K562 (cell line): ENCODE measurements around the gene CNTD1. TPM values are rescaled to one million over a fixed set of nuclear protein-coding genes. Genes with fewer than 3 reads are reported as not detected.

Experiments used
- ELF1 ChIP-seq: fragments of 200-800 bp; sonication (Bioruptor generic); IDR thresholded peaks from 2 replicates; pipeline ENCODE4 v1.6.1; 2016; ENCODE audit warnings: missing genetic modification characterization, missing compliant biosample characterization
- ESRRA ChIP-seq: fragments of 450-650 bp; IDR thresholded peaks from 2 replicates; pipeline ENCODE4 v1.6.1; 2014; ENCODE audit warnings: low read depth, mild to moderate bottlenecking, moderate library complexity, borderline replicate concordance
- KAT8 ChIP-seq: fragments of 450-650 bp; IDR thresholded peaks from 2 replicates; pipeline ENCODE4 v1.6.1; 2016; ENCODE audit warnings: low read depth, mild to moderate bottlenecking
- TBL1XR1 ChIP-seq, 2 experiments: IDR thresholded peaks; 2 replicates each; pipeline ENCODE4 v1.6.1; 2012; ENCODE audit warnings: improper control_type of control experiment in 2 of 2, low read length in 2 of 2, mild to moderate bottlenecking in 1 of 2
- YY1 ChIP-seq, 3 experiments: IDR thresholded peaks; 2 replicates each; pipeline ENCODE4 v1.6.1; 2011; ENCODE audit warnings: low read length in 2 of 3, mild to moderate bottlenecking in 2 of 3, moderate library complexity in 2 of 3, borderline replicate concordance in 1 of 3, control low read depth in 1 of 3, low read depth in 1 of 3; ENCODE audit not compliant: insufficient read depth in 3 of 3, insufficient replicate concordance in 2 of 3, control insufficient read depth in 1 of 3, insufficient read length in 1 of 3; ENCODE audit errors: extremely low read depth in 1 of 3
- polyA plus RNA-seq, 8 experiments: library from polyadenylated mRNA; depleted of rRNA in 4 of 8; stranded (reverse) in 5 of 8; unstranded in 3 of 8; fragments of >200 nt; fragmentation: Nextera tagmentation in 2 of 8; fragmentation: Illumina TruSeq in 1 of 8; extraction: Ambion mirVana in 2 of 8; extraction: Trizol in 1 of 8; gene quantifications; 2 replicates each; pipeline versions ENCODE4 v1.2.1 to v1.2.3, GENCODE V29; 2011 to 2014; ENCODE audit warnings: inconsistent platforms in 1 of 8, missing spikeins in 1 of 8
- total RNA-seq, 7 experiments: library from RNA; depleted of rRNA in 6 of 7; stranded (reverse); fragments of >200 nt in 6 of 7; fragmentation: Illumina TruSeq in 2 of 7; extraction: Trizol in 2 of 7; gene quantifications; 2 replicates each; pipeline versions ENCODE4 v1.2.1 to v1.2.3, GENCODE V29; 2011 to 2021; ENCODE audit warnings: low replicate concordance in 1 of 7
- TF ChIP-seq, protein P1 (sequence below), 2 experiments: fragments of 450-650 bp in 1 of 2; sonication (generic) in 1 of 2; formaldehyde crosslinking in 1 of 2; IDR thresholded peaks; 2 replicates each; pipeline versions ENCODE4 v1.7.1 to v1.9.0; 2016 to 2022; ENCODE audit warnings: inconsistent platforms in 1 of 2, mild to moderate bottlenecking in 1 of 2, missing genetic modification reagents in 1 of 2
- TF ChIP-seq, protein P2 (sequence below): fragments of 450-650 bp; IDR thresholded peaks from 2 replicates; pipeline ENCODE4 v1.6.1; 2016; ENCODE audit warnings: borderline replicate concordance
- TF ChIP-seq, protein P3 (sequence below): fragments of 250-450 bp; sonication (Bioruptor Pico); IDR thresholded peaks from 2 replicates; pipeline ENCODE4 v1.5.0; 2021; ENCODE audit warnings: mild to moderate bottlenecking, borderline replicate concordance
- TF ChIP-seq, protein P4 (sequence below): fragments of 250-450 bp; sonication (Bioruptor Pico); IDR thresholded peaks from 2 replicates; pipeline ENCODE4 v1.8.0; 2022; ENCODE audit warnings: moderate library complexity, mild to moderate bottlenecking, inconsistent platforms

Gene CNTD1
- total and polyA plus RNA-seq, 9 of the 15 experiments (the other 6 are each of a cell fraction or from before 2014, with no cell fraction given) = 0.12 to 0.86 (median 0.41) TPM; not detected in 1

DNA sequence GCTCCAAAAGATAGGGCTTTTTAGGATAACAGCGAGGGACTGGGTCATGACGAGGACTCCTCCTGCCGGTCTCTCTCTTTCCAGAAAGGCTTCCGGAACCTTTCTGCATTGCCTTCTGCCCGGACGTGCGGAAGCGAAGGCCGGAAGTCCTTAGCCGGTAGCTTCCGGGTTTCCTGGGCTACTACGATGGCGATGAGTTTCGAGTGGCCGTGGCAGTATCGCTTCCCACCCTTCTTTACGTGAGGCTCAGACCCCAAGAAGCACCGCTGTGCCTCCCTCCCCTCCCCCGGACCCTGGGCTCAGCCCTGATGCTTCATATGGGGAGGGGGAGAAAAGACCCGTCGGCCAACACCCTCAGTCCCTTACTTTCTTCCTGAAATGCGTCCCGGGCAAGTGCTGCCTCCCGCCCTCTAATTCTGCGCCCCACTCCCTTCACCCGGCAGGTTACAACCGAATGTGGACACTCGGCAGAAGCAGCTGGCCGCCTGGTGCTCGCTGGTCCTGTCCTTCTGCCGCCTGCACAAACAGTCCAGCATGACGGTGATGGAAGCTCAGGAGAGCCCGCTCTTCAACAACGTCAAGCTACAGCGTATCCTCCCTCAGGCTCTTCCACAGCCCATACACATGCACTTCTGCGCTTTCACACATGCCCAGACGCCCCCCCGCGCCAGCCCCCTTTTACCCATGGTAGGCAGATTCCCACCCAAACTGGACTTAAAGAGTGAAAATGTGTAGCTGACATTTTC lies 25.2 kb upstream of the CNTD1 start, which contains the start of gene VPS25 (continued):
- TF ChIP-seq, protein P1, sequence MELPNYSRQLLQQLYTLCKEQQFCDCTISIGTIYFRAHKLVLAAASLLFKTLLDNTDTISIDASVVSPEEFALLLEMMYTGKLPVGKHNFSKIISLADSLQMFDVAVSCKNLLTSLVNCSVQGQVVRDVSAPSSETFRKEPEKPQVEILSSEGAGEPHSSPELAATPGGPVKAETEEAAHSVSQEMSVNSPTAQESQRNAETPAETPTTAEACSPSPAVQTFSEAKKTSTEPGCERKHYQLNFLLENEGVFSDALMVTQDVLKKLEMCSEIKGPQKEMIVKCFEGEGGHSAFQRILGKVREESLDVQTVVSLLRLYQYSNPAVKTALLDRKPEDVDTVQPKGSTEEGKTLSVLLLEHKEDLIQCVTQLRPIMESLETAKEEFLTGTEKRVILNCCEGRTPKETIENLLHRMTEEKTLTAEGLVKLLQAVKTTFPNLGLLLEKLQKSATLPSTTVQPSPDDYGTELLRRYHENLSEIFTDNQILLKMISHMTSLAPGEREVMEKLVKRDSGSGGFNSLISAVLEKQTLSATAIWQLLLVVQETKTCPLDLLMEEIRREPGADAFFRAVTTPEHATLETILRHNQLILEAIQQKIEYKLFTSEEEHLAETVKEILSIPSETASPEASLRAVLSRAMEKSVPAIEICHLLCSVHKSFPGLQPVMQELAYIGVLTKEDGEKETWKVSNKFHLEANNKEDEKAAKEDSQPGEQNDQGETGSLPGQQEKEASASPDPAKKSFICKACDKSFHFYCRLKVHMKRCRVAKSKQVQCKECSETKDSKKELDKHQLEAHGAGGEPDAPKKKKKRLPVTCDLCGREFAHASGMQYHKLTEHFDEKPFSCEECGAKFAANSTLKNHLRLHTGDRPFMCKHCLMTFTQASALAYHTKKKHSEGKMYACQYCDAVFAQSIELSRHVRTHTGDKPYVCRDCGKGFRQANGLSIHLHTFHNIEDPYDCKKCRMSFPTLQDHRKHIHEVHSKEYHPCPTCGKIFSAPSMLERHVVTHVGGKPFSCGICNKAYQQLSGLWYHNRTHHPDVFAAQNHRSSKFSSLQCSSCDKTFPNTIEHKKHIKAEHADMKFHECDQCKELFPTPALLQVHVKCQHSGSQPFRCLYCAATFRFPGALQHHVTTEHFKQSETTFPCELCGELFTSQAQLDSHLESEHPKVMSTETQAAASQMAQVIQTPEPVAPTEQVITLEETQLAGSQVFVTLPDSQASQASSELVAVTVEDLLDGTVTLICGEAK (IDR thresholded peaks at IDR 0.05) = peak; percentile 99
- TF ChIP-seq, protein P1 (CRISPR knock-in tag; IDR thresholded peaks at IDR 0.05) = no peak
- peak in 2 of 3 experiments; percentile 77 to 87 for TF ChIP-seq YY1 (IDR thresholded peaks at IDR 0.05; ENCODE audit: borderline replicate concordance in 1 of 3, control insufficient read depth in 1 of 3, extremely low read depth in 1 of 3, insufficient read depth in 3 of 3, insufficient read length in 1 of 3, insufficient replicate concordance in 2 of 3, low read depth in 1 of 3, low read length in 2 of 3)
- TF ChIP-seq, protein P2, sequence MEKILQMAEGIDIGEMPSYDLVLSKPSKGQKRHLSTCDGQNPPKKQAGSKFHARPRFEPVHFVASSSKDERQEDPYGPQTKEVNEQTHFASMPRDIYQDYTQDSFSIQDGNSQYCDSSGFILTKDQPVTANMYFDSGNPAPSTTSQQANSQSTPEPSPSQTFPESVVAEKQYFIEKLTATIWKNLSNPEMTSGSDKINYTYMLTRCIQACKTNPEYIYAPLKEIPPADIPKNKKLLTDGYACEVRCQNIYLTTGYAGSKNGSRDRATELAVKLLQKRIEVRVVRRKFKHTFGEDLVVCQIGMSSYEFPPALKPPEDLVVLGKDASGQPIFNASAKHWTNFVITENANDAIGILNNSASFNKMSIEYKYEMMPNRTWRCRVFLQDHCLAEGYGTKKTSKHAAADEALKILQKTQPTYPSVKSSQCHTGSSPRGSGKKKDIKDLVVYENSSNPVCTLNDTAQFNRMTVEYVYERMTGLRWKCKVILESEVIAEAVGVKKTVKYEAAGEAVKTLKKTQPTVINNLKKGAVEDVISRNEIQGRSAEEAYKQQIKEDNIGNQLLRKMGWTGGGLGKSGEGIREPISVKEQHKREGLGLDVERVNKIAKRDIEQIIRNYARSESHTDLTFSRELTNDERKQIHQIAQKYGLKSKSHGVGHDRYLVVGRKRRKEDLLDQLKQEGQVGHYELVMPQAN = peak; percentile 69; the same call in 1 of the 2 replicates
- TF ChIP-seq, protein P3, sequence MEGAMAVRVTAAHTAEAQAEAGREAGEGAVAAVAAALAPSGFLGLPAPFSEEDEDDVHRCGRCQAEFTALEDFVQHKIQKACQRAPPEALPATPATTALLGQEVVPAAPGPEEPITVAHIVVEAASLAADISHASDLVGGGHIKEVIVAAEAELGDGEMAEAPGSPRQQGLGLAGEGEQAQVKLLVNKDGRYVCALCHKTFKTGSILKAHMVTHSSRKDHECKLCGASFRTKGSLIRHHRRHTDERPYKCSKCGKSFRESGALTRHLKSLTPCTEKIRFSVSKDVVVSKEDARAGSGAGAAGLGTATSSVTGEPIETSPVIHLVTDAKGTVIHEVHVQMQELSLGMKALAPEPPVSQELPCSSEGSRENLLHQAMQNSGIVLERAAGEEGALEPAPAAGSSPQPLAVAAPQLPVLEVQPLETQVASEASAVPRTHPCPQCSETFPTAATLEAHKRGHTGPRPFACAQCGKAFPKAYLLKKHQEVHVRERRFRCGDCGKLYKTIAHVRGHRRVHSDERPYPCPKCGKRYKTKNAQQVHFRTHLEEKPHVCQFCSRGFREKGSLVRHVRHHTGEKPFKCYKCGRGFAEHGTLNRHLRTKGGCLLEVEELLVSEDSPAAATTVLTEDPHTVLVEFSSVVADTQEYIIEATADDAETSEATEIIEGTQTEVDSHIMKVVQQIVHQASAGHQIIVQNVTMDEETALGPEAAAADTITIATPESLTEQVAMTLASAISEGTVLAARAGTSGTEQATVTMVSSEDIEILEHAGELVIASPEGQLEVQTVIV (CRISPR knock-in tag) = no peak
- TF ChIP-seq ELF1 (tag) = peak; percentile 96
- no peak for TF ChIP-seq KAT8
- TF ChIP-seq ESRRA = peak; percentile 72
- TF ChIP-seq TBL1XR1 (IDR thresholded peaks at IDR 0.05; ENCODE audit: low read length in 2 of 2) = peak; percentile 58 to 59; a peak in 1 of 4 replicates
- TF ChIP-seq, protein P4, sequence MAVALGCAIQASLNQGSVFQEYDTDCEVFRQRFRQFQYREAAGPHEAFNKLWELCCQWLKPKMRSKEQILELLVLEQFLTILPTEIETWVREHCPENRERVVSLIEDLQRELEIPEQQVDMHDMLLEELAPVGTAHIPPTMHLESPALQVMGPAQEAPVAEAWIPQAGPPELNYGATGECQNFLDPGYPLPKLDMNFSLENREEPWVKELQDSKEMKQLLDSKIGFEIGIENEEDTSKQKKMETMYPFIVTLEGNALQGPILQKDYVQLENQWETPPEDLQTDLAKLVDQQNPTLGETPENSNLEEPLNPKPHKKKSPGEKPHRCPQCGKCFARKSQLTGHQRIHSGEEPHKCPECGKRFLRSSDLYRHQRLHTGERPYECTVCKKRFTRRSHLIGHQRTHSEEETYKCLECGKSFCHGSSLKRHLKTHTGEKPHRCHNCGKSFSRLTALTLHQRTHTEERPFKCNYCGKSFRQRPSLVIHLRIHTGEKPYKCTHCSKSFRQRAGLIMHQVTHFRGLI (CRISPR knock-in tag) = no peak
